Testis (tissue), 3 donors: ENCODE measurements around the gene KCNE4. TPM values are rescaled to one million over a fixed set of nuclear protein-coding genes. Genes with fewer than 3 reads are reported as not detected.

Experiments
- DNase-seq: peaks from one replicate; pipeline ENCODE4 v3.0.0-alpha.2; 2019
- H3K27ac ChIP-seq, 2 donors: fragments of 200-600 bp; sonication (generic); one replicate each; pipeline ENCODE4 v1.5.1; 2019
- H3K27me3 ChIP-seq: fragments of 200-600 bp; sonication (generic); one replicate; pipeline ENCODE4 v1.5.1; 2019
- H3K36me3 ChIP-seq: fragments of 200-600 bp; sonication (generic); one replicate; pipeline ENCODE4 v1.5.1; 2017; ENCODE audit warnings: low read depth; ENCODE audit errors: missing control alignments
- H3K4me1 ChIP-seq: fragments of 200-600 bp; sonication (generic); one replicate; pipeline ENCODE4 v1.5.1; 2019
- H3K4me3 ChIP-seq, 2 donors: fragments of 200-600 bp; sonication (generic); one replicate each; pipeline ENCODE4 v1.5.1; 2017 to 2019
- H3K9me3 ChIP-seq: fragments of 200-600 bp; sonication (generic); one replicate; pipeline ENCODE4 v1.5.1; 2017
- POLR2A ChIP-seq: fragments of 450-650 bp; IDR thresholded peaks from one replicate; pipeline ENCODE4 v1.6.1; 2017; ENCODE audit warnings: antibody characterized with exemption, mild to moderate bottlenecking, moderate library complexity
- WGBS, 2 donors: methylation state at CpG; one replicate each; pipeline ENCODE4 v1.1.5; 2018; 5-methylcytosine and 5-hydroxymethylcytosine counted together
- intact Hi-C: fragments of 100-400 bp; cut with DNase I; formaldehyde crosslinking; loops from one replicate; pipeline ENCODE4 v1.15.1; 2023; ENCODE audit warnings: low total_unique reads
- polyA plus RNA-seq: library from polyadenylated mRNA; stranded (reverse); fragments of 350-450 nt; fragmentation: Illumina TruSeq; extraction: RNeasy Lipid Tissue Mini Kit (QIAGEN cat#74804); gene quantifications from one replicate; pipeline ENCODE4 v1.2.3, GENCODE V29; 2014; ENCODE audit warnings: low read depth, low replicate concordance; ENCODE audit not compliant: insufficient read depth
- total RNA-seq, 2 donors: library from RNA; depleted of rRNA; stranded (reverse); fragments of >200 nt; gene quantifications; one replicate each; pipeline ENCODE4 v1.2.3, GENCODE V29; 2016
- TF ChIP-seq, protein P1 (sequence below), 3 experiments: fragments of 450-650 bp in 2 of 3; fragments of 200-600 bp in 1 of 3; sonication (generic) in 1 of 3; IDR thresholded peaks; one replicate each; pipeline ENCODE4 v1.5.1; 2016 to 2019; ENCODE audit warnings: antibody characterized with exemption in 3 of 3, mild to moderate bottlenecking in 2 of 3, moderate library complexity in 1 of 3

The KCNE4 gene
- total and polyA plus RNA-seq, 3 donors from 2014 or later: 2.3 to 3.3 (median 2.5) TPM

DNA sequence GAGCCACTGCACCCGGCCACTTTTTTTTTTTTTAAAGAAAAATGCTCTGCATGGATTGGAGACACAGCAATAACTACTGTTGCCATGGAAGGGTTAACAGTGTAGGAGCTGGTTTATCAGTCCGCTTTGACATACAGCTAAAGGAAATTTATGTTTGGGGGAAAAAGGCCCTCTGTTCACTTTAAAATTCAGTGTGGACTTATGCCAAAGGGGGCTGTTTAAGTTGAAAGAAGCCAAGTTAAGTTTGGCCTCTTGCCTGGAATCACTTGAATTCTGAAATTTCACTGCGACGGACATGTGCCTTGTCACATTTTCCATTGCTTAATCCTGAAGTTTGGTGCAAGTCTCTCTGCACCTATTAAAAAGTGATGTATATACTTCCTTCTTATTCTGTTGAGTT, 3.1 kb downstream of the KCNE4 start:
- H3K27ac ChIP-seq: peak overlapping the region in 1 of 2 donors; percentile 86
- no peaks in the 10 kb centered on the region for H3K9me3 ChIP-seq
- intact Hi-C loops: no loop called here
- H3K4me3 ChIP-seq: no peak overlapping the region
- TF ChIP-seq, protein P1, sequence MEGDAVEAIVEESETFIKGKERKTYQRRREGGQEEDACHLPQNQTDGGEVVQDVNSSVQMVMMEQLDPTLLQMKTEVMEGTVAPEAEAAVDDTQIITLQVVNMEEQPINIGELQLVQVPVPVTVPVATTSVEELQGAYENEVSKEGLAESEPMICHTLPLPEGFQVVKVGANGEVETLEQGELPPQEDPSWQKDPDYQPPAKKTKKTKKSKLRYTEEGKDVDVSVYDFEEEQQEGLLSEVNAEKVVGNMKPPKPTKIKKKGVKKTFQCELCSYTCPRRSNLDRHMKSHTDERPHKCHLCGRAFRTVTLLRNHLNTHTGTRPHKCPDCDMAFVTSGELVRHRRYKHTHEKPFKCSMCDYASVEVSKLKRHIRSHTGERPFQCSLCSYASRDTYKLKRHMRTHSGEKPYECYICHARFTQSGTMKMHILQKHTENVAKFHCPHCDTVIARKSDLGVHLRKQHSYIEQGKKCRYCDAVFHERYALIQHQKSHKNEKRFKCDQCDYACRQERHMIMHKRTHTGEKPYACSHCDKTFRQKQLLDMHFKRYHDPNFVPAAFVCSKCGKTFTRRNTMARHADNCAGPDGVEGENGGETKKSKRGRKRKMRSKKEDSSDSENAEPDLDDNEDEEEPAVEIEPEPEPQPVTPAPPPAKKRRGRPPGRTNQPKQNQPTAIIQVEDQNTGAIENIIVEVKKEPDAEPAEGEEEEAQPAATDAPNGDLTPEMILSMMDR (IDR thresholded peaks at IDR 0.05): no peak
- DNase-seq: no peak
- 42 to 53% methylated on average over 4 of the region's 4 CpGs for WGBS, 2 donors
- H3K36me3 ChIP-seq: no peaks in the 10 kb centered on the region
- H3K4me1 ChIP-seq: peaks cover 9% of the 10 kb centered on the region
- no peaks in the 10 kb centered on the region for H3K27me3 ChIP-seq

DNA sequence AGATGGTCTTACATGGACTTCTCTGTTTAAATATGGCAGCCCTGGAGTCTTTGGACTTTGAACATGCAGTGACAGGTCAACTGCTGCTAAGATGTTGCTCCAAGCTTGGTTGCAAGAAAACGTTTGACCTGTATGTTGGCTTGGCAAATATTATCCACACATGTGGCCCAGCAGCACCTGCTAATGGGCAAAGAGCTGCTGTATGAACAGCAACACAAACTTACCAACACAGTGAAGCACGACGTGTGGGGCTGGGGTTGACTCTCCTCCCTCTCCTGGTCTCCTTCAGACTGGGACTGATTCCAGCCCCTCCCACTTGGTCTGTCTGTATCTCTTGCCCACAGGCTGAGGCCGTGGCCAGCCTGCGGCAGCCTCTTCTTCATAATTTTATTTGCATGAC, 3.8 kb downstream of the KCNE4 start:
- Histone ChIP-seq H3K4me3 (no peak overlapping the region), H3K27ac (peak overlapping the region; percentile 62 to 86), H3K27me3 (no peaks in the 10 kb centered on the region), H3K4me1 (peaks cover 9% of the 10 kb centered on the region), H3K36me3 (no peaks in the 10 kb centered on the region), H3K9me3 (no peaks in the 10 kb centered on the region)
- WGBS, 2 donors: 21 to 26% methylated on average over 5 of the region's 5 CpGs
- intact Hi-C loops: no loop called here
- peak; percentile 42 for DNase-seq
- TF ChIP-seq, protein P1 (IDR thresholded peaks at IDR 0.05): no peak
- TF ChIP-seq POLR2A: no peak

DNA sequence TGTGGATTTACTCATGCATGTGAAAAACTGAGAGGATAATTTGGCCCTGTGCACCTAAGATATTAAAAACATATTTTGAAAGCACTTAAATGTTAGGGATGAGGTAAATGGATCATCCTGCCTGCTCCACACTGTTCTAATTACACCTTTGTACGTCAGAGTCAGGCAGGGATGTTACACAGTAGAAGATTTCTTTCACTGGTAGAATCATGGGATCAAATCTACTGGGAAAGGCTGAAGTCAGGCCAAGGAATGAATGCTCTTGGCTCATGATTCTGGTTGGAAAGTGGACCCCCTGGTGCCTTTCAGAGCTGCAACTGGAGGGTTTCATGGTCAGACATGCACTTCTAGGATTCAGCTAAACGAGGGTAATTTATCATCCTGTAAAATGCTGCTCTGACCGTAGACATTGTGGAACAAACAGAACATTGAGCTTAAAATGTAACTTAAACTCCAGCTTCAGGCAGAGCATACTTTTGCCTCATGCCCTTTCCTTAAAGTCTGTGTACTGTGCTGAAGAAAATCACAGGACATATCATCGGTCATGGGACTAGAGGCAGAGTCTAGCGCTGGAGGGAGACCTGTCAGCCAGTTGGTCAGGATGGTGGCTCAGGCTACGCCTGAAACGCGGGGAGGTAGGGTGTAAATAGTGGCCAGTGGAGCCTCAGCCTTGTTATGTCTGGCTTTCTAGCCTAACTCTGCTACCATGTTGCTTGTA, 4.9 kb downstream of the KCNE4 start:
- no peaks in the 10 kb centered on the region for H3K9me3 ChIP-seq
- 53 to 60% methylated on average over 8 of the region's 8 CpGs for WGBS, 2 donors
- no peaks in the 10 kb centered on the region for H3K36me3 ChIP-seq
- no peaks in the 10 kb centered on the region for H3K27me3 ChIP-seq
- intact Hi-C loops: no loop called here
- peak overlapping the region; percentile 49 to 86 for H3K27ac ChIP-seq
- no peak overlapping the region for H3K4me3 ChIP-seq
- H3K4me1 ChIP-seq: peaks cover 7% of the 10 kb centered on the region
- DNase-seq: peak; percentile 23
- no peak for TF ChIP-seq POLR2A
- TF ChIP-seq, protein P1 (IDR thresholded peaks at IDR 0.05): no peak

DNA sequence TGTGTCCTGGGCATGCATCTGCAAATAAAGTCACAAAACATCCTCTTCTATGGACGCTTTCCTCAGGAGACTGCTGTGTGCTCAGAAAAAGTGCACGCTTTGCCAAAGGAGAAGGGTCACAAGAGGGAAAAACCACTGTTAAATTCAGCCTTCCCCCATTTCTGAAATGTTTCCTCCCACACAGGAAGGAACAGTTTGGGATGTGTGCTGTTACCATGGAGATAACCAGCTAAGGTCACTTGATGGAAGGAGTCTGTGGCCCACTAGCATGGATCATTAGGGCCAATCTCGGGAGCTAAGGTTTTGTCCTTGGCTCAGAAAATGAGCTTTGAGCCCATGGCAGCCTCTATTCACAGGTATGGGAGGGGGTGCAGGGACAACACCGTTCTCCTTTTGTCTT, 5.6 kb downstream of the KCNE4 start:
- intact Hi-C loops: no loop called here
- TF ChIP-seq, protein P1 (IDR thresholded peaks at IDR 0.05): no peak
- TF ChIP-seq POLR2A: no peak
- no peaks in the 10 kb centered on the region for H3K36me3 ChIP-seq
- 49 to 51% methylated on average over 3 to 4 of the region's 4 CpGs for WGBS, 2 donors
- H3K27me3 ChIP-seq: no peaks in the 10 kb centered on the region
- no peak overlapping the region for H3K4me3 ChIP-seq
- H3K9me3 ChIP-seq: no peaks in the 10 kb centered on the region
- H3K4me1 ChIP-seq: peaks cover 3% of the 10 kb centered on the region
- peak overlapping the region in 1 of 2 donors; percentile 86 for H3K27ac ChIP-seq
- peak; percentile 17 for DNase-seq
